GM19467 (cell line): ENCODE results near the gene RAB41.
"Not testable (repeated sequence)": the region's sequence is repeated elsewhere in the genome, so short reads cannot be mapped to it uniquely, and the experiment has no call there.

Source experiments
- ATAC-seq: cut with Tn5 transposase; IDR thresholded peaks from one replicate; pipeline ENCODE4 v1.9.1; 2021; ENCODE audit warnings: mild to moderate bottlenecking, moderate library complexity; ENCODE audit not compliant: unreplicated experiment

Gene RAB41

GRCh38 chrX:70289793-70290770 is 8.1 kb downstream of the RAB41 start, which contains the start of the genes KIF4A and PDZD11:
Gene KIF4A (plus strand): TSS chrX:70290104. CDS start chrX:70290459, 355 bp downstream.
Gene PDZD11 (minus strand): TSS chrX:70289927. CDS start chrX:70289341, 586 bp downstream.
- peak; percentile 94 for ATAC-seq

- ATAC-seq, result no peak
Observed at GRCh38 chrX:70292788-70293187, 10.8 kb downstream of the RAB41 start.

- ATAC-seq, result no peak
Observed at GRCh38 chrX:70293621-70294020, 11.6 kb downstream of the RAB41 start.

- ATAC-seq, result no peak
Observed at GRCh38 chrX:70301716-70302115, 19.7 kb downstream of the RAB41 start.

- ATAC-seq, result no peak
Observed at GRCh38 chrX:70313503-70313902, 31.5 kb downstream of the RAB41 start.

- ATAC-seq, result no peak
Observed at GRCh38 chrX:70322784-70323183, 40.8 kb downstream of the RAB41 start.

GRCh38 chrX:70323628-70324027 is 41.7 kb downstream of the RAB41 start:
- not testable (repeated sequence) for ATAC-seq

GRCh38 chrX:70324326-70324725 is 42.4 kb downstream of the RAB41 start:
- no peak for ATAC-seq

- no peak for ATAC-seq
Observed at GRCh38 chrX:70331161-70331560, 49.2 kb downstream of the RAB41 start.

- no peak for ATAC-seq
Observed at GRCh38 chrX:70332600-70332999, 50.6 kb downstream of the RAB41 start.
